WTC11 (cell line): ENCODE measurements around the gene DDOST. TPM values are rescaled to one million over a fixed set of nuclear protein-coding genes. Genes with fewer than 3 reads are reported as not detected.

Source experiments
- AFF4 ChIP-seq: sonication (generic); formaldehyde crosslinking; IDR thresholded peaks from 2 replicates; pipeline ENCODE4 v1.8.1; 2023; ENCODE audit warnings: mild to moderate bottlenecking, missing genetic modification reagents, borderline replicate concordance
- ATF1 ChIP-seq: sonication (generic); formaldehyde crosslinking; IDR thresholded peaks from 2 replicates; pipeline ENCODE4 v1.8.1; 2023; ENCODE audit warnings: mild to moderate bottlenecking, moderate library complexity, missing genetic modification reagents
- ATF2 ChIP-seq: sonication (generic); formaldehyde crosslinking; IDR thresholded peaks from 2 replicates; pipeline ENCODE4 v1.8.1; 2022; ENCODE audit warnings: low read depth, missing genetic modification reagents, borderline replicate concordance
- CBFB ChIP-seq: sonication (generic); formaldehyde crosslinking; IDR thresholded peaks from 2 replicates; pipeline ENCODE4 v1.8.1; 2022; ENCODE audit warnings: mild to moderate bottlenecking, low read depth, missing genetic modification reagents
- CREB1 ChIP-seq: sonication (generic); formaldehyde crosslinking; IDR thresholded peaks from 2 replicates; pipeline ENCODE4 v1.8.0; 2023; ENCODE audit warnings: mild to moderate bottlenecking, missing genetic modification reagents
- ERG ChIP-seq: fragments of 250-450 bp; sonication (Bioruptor Pico); IDR thresholded peaks from 2 replicates; pipeline ENCODE4 v1.8.0; 2021; ENCODE audit warnings: mild to moderate bottlenecking
- ESRRA ChIP-seq: sonication (generic); formaldehyde crosslinking; IDR thresholded peaks from 2 replicates; pipeline ENCODE4 v1.8.1; 2022; ENCODE audit warnings: mild to moderate bottlenecking, missing genetic modification reagents, borderline replicate concordance
- FOXJ3 ChIP-seq: sonication (generic); formaldehyde crosslinking; IDR thresholded peaks from 2 replicates; pipeline ENCODE4 v1.9.0; 2021; ENCODE audit warnings: missing genetic modification reagents, mild to moderate bottlenecking, borderline replicate concordance
- FOXP1 ChIP-seq: sonication (generic); formaldehyde crosslinking; IDR thresholded peaks from 2 replicates; pipeline ENCODE4 v1.8.0; 2022; ENCODE audit warnings: missing genetic modification reagents, mild to moderate bottlenecking, moderate library complexity, borderline replicate concordance
- NFE2L1 ChIP-seq: sonication (generic); formaldehyde crosslinking; IDR thresholded peaks from 2 replicates; pipeline ENCODE4 v1.8.1; 2023; ENCODE audit warnings: missing genetic modification reagents
- NFYB ChIP-seq: sonication (generic); formaldehyde crosslinking; conservative IDR thresholded peaks from 2 replicates; pipeline ENCODE4 v1.8.0; 2022; ENCODE audit warnings: low read depth, missing genetic modification reagents
- PRDM15 ChIP-seq: sonication (generic); formaldehyde crosslinking; IDR thresholded peaks from 2 replicates; pipeline ENCODE4 v1.8.0; 2022; ENCODE audit warnings: missing genetic modification reagents
- ZNF232 ChIP-seq: sonication (generic); formaldehyde crosslinking; IDR thresholded peaks from 2 replicates; pipeline ENCODE4 v1.8.0; 2022; ENCODE audit warnings: mild to moderate bottlenecking, missing genetic modification reagents
- ZNF263 ChIP-seq: sonication (generic); formaldehyde crosslinking; IDR thresholded peaks from 2 replicates; pipeline ENCODE4 v1.8.1; 2022; ENCODE audit warnings: low read depth, mild to moderate bottlenecking, moderate library complexity, missing genetic modification reagents
- ZNF317 ChIP-seq: sonication (generic); formaldehyde crosslinking; IDR thresholded peaks from 2 replicates; pipeline ENCODE4 v1.8.1; 2023; ENCODE audit warnings: low read depth, mild to moderate bottlenecking, moderate library complexity, missing genetic modification reagents, borderline replicate concordance
- total RNA-seq: library from RNA; stranded (reverse); gene quantifications from 3 replicates; pipeline ENCODE4 v1.2.3, GENCODE V29; 2021
- TF ChIP-seq, protein P1 (sequence below): fragments of 250-450 bp; sonication (Bioruptor Pico); conservative IDR thresholded peaks from 2 replicates; pipeline ENCODE4 v1.9.0; 2021; ENCODE audit warnings: mild to moderate bottlenecking
- TF ChIP-seq, protein P2 (sequence below): sonication (generic); formaldehyde crosslinking; IDR thresholded peaks from 2 replicates; pipeline ENCODE4 v1.8.1; 2023; ENCODE audit warnings: mild to moderate bottlenecking, missing genetic modification reagents, moderate library complexity
- TF ChIP-seq, protein P3 (sequence below): fragments of 250-450 bp; sonication (Bioruptor Pico); IDR thresholded peaks from 2 replicates; pipeline ENCODE4 v1.9.0; 2021; ENCODE audit warnings: moderate library complexity, mild to moderate bottlenecking, inconsistent platforms, borderline replicate concordance
- TF ChIP-seq, protein P4 (sequence below): sonication (generic); formaldehyde crosslinking; IDR thresholded peaks from 2 replicates; pipeline ENCODE4 v1.8.1; 2022; ENCODE audit warnings: mild to moderate bottlenecking, missing genetic modification reagents, moderate library complexity, borderline replicate concordance

Gene DDOST
- total RNA-seq, 1 experiment from 2014 or later, result 300 TPM

- TF ChIP-seq PRDM15 (CRISPR knock-in tag) (no peak), CBFB (peak; percentile 44; the same call in 1 of the 2 replicates), ZNF263 (CRISPR knock-in tag) (no peak), ATF1 (CRISPR knock-in tag) (no peak), NFE2L1 (CRISPR knock-in tag) (no peak), NFYB (no peak), ERG (CRISPR knock-in tag) (no peak), ZNF232 (CRISPR knock-in tag) (peak; percentile 81; the same call in 1 of the 2 replicates), ZNF317 (CRISPR knock-in tag) (no peak), AFF4 (CRISPR knock-in tag) (no peak), FOXP1 (CRISPR knock-in tag) (peak; percentile 53; the same call in 1 of the 2 replicates), FOXJ3 (CRISPR knock-in tag) (no peak), CREB1 (no peak), ATF2 (CRISPR knock-in tag) (no peak), ESRRA (CRISPR knock-in tag) (no peak)
- TF ChIP-seq, protein P1, sequence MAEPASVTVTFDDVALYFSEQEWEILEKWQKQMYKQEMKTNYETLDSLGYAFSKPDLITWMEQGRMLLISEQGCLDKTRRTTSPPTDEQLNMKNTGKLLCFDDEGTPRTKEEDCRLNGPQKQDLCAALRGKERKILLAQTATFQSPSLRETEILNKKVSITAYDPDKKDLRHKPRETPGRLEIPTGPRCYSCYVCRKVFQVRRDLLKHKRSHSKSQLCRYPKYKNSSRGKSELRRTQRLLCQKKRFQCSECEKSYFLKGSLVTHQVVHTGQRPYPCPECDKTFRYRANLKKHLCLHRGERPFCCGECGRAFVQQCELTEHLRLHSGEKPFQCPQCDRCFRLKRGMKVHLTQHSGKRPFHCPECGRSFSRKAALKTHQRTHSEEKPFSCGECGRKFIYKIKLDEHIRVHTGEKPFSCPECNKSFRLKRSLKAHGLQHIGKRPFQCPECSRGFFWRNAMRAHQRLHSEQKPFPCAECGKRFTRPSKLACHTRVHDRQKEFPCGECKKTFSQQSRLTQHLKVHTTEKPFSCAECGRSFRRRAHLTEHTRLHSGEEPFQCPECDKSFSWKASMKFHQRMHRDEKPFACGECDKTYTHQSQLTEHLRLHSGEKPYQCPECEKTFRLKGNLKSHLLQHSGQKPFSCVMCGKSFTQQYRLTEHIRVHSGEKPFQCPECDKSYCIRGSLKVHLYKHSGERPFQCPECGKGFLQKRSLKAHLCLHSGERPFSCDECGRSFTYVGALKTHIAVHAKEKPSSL (CRISPR knock-in tag), result no peak
- TF ChIP-seq, protein P2, sequence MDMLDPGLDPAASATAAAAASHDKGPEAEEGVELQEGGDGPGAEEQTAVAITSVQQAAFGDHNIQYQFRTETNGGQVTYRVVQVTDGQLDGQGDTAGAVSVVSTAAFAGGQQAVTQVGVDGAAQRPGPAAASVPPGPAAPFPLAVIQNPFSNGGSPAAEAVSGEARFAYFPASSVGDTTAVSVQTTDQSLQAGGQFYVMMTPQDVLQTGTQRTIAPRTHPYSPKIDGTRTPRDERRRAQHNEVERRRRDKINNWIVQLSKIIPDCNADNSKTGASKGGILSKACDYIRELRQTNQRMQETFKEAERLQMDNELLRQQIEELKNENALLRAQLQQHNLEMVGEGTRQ, result peak; percentile 73
- TF ChIP-seq, protein P3, sequence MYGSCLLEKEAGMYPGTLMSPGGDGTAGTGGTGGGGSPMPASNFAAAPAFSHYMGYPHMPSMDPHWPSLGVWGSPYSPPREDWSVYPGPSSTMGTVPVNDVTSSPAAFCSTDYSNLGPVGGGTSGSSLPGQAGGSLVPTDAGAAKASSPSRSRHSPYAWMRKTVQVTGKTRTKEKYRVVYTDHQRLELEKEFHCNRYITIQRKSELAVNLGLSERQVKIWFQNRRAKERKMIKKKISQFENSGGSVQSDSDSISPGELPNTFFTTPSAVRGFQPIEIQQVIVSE (CRISPR knock-in tag), result no peak
- TF ChIP-seq, protein P4, sequence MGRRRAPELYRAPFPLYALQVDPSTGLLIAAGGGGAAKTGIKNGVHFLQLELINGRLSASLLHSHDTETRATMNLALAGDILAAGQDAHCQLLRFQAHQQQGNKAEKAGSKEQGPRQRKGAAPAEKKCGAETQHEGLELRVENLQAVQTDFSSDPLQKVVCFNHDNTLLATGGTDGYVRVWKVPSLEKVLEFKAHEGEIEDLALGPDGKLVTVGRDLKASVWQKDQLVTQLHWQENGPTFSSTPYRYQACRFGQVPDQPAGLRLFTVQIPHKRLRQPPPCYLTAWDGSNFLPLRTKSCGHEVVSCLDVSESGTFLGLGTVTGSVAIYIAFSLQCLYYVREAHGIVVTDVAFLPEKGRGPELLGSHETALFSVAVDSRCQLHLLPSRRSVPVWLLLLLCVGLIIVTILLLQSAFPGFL (CRISPR knock-in tag), result no peak
These were observed 27.7 kb downstream of the DDOST start, which contains the start of gene PINK1 (continued) for GRCh38 chr1:20633190-20634064.
